ENCODE data around the gene IFT88. TPM values are rescaled to one million over a fixed set of nuclear protein-coding genes. Genes with fewer than 3 reads are reported as not detected.

Gene IFT88
- total RNA-seq = 29.3 TPM

DNA sequence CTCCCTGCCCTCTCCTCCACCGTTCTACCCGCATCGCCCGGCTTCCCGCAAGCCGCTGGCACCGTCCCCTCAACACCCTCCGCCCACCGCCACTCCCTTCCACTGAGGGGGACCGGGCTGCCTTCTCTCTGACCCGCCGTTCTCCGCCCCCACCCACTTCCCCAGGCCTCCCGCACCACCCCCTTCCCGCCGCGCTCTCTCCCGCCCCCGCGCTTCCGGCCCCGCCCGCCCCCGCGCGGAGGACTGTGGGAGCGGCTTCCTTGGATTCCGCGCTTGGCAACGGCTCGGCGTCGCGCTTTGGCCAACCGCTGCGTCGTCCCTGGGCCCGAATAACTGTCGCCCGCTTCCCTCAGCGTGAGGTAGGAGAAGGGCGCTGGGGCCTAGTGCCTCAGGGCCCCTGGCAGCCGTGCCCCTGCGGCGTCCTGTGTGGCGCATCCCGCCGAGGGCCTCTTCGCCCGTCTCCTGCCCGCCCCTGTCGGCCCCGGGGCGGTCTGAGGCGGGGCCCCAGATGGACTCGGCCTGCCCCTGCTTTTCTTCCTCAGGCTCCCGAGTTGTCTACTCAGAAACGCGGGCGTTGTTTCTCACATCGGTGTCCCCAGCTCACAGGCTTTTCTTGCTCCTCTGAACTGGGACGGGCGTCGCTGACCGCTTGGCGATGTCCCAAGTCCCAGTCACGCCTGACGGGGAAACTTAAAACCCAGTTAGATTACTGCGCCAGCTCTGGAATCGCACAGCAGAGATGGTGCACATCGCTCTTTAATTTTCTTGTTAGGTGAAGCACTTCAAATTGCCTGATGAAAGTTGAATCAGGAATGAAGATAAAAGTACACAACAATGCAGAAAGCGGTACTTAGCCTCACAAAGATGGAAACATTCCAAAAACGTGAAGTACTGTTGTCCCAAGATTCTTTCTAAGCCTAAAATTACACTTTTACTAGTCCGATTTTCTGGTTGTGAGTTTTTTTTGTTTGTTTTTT lies at the start of gene IFT88:
TSS of gene IFT88 (plus strand) at position 260 of the 977 bp plus-strand sequence. CDS start 7,229 bp downstream, outside the sequence.

GRCh38 chr13:20525601-20526544 lies 41.1 kb upstream of the IFT88 start, which contains the start of gene CRYL1:
CRYL1 (minus strand) TSS chr13:20525857; CDS start chr13:20525794, 63 bp downstream.

DNA sequence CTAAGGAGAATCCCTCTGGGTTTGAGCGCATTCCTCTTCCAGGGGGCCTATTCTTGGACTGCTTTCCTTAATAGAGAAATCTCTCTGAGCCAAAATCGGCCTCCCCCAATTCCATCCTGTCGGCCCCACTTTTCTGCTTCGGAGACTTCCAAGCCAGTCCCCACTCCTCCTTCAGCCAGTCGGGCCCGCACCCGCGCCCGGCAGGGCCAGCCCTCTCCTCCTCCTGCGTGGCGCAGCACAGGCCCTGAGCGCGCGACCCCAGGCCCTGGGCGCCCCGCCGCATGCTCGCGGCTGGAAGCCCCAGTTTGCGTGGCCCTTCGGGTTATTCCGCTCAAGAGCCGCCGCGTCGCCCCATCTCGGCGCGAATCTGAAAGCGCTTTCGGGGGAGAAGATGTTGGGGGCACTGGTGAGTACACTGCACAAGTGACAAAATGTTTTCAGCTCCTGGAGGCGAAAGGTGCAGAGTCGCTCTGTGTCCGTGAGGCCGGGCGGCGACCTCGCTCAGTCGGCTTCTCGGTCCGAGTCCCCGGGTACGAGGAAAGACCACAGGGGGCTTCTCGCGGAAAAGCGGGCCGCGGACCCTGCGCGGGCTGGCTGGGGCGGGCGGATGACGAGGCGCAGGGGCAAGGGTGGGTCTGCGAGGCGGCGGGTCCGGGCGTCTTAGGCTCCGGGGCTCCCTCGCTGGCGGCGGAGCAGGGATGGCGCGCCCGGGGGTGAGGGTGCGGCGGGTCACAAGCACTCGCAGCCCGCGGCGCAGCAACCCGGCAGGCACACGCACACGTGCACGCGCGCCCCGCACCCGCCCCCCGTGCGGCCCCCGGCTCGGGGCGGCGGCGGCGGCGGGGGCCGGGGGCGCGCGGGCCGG lies 136.2 kb downstream of the IFT88 start, which contains the start of gene IL17D:
TSS of gene IL17D (plus strand) at position 785 of the 865 bp plus-strand sequence. CDS start 303 bp downstream, outside the sequence.

Small RNA genes lying within 50 kb of the gene (small RNA-seq; reads per million reads assigned to genes)
- not detected for gene RNU2-7P (ENCODE audit: low replicate concordance)

Other genes starting within 250 kb of the IFT88 start
- 79.9 TPM for gene CRYL1, start 41.3 kb upstream of the IFT88 start, total RNA-seq
- 4.3 TPM for gene IL17D, start 136.5 kb downstream of the IFT88 start, total RNA-seq
- gene EEF1AKMT1, start 206.8 kb downstream of the IFT88 start, total RNA-seq = 7.1 TPM

All from metanephros (tissue), 2 donors.